HCT116 (cell line): ENCODE measurements around the gene MEAK7. TPM values are rescaled to one million over a fixed set of nuclear protein-coding genes. Genes with fewer than 3 reads are reported as not detected.

Source experiments
- ATAC-seq: fragments of 200-7000 bp; cut with Tn5 transposase; 2 replicates; pipeline ENCODE4 v1.9.1; 2020; ENCODE audit warnings: mild to moderate bottlenecking, moderate library complexity
- BruUV-seq: library from RNA; stranded (reverse); fragments of 400-500 nt; replicated peaks from 2 replicates; lab custom pipeline; 2021; lab: Mats Ljungman, UMichigan
- CTCF ChIA-PET: fragments of 300-600 bp; sonication (Branson Sonifier 250); formaldehyde crosslinking; loops from one replicate; lab custom pipeline; 2021; ENCODE audit warnings: antibody characterized with exemption; lab: Charles Lee
- POLR2A ChIA-PET: fragments of 300-600, 350-600 bp; sonication (Branson Sonifier 250); formaldehyde crosslinking; loops from one replicate; lab custom pipeline; 2021; ENCODE audit warnings: antibody characterized with exemption; lab: Charles Lee
- RAD21 ChIA-PET, 2 experiments: fragments of 300-600 bp; sonication (Branson Sonifier 250); formaldehyde crosslinking; loops; one replicate each; lab custom pipeline; 2023; ENCODE audit warnings: low total read pairs in 2 of 2; ENCODE audit not compliant: uncharacterized antibody in 2 of 2, unreplicated experiment in 2 of 2, low non-redundant PET in 1 of 2; lab: Charles Lee
- DNase-seq: peaks from one replicate; pipeline ENCODE4 v3.0.0-alpha.2; 2010; ENCODE audit warnings: low read depth, low spot score
- H2AFZ ChIP-seq: fragments of 200-600 bp; shearing (Covaris generic), sonication (generic); 2 replicates; pipeline ENCODE4 v1.6.1; 2017; ENCODE audit warnings: low read depth, mixed run types, mixed read lengths, antibody characterized with exemption, low read length; ENCODE audit not compliant: poor library complexity, severe bottlenecking
- H3K27ac ChIP-seq: 2 replicates; pipeline ENCODE4 v1.5.1; 2012; ENCODE audit warnings: low read depth, low read length
- H3K27me3 ChIP-seq: fragments of 200-600 bp; sonication (generic); 2 replicates; pipeline ENCODE4 v1.6.1; 2016; ENCODE audit warnings: mixed run types, low read length, mixed read lengths; ENCODE audit not compliant: insufficient read depth
- H3K36me3 ChIP-seq, 2 experiments: fragments of 200-500 bp in 1 of 2; fragments of 200-600 bp in 1 of 2; sonication (Bioruptor generic) in 1 of 2; sonication (generic) in 1 of 2; 2 replicates each; pipeline versions ENCODE4 v1.5.1 to v1.6.1; 2014 to 2016; ENCODE audit warnings: low read length in 2 of 2, inconsistent platforms in 1 of 2, mixed read lengths in 1 of 2, mixed run types in 1 of 2; ENCODE audit not compliant: insufficient read depth in 2 of 2, control insufficient read depth in 1 of 2
- H3K4me1 ChIP-seq, 2 experiments: fragments of 200-600 bp in 1 of 2; sonication (generic) in 1 of 2; 2 replicates each; pipeline versions ENCODE4 v1.5.1 to v1.6.1; 2012 to 2017; ENCODE audit warnings: low read length in 2 of 2, inconsistent platforms in 1 of 2, mild to moderate bottlenecking in 1 of 2, mixed read lengths in 1 of 2, mixed run types in 1 of 2, moderate library complexity in 1 of 2; ENCODE audit not compliant: insufficient read depth in 2 of 2, control insufficient read depth in 1 of 2
- H3K4me2 ChIP-seq: fragments of 200-600 bp; sonication (generic); 2 replicates; pipeline ENCODE4 v1.6.1; 2017; ENCODE audit warnings: mixed run types, low read length, mixed read lengths
- H3K4me3 ChIP-seq, 2 experiments: fragments of 200-600 bp in 1 of 2; sonication (generic) in 1 of 2; replicated peaks in 1 of 2; 2 replicates each; pipeline ENCODE4 v1.5.1; 2011 to 2016; ENCODE audit warnings: low read length in 2 of 2, control low read depth in 1 of 2, low read depth in 1 of 2, mild to moderate bottlenecking in 1 of 2, mixed read lengths in 1 of 2, mixed run types in 1 of 2
- H3K79me2 ChIP-seq: fragments of 200-600 bp; sonication (generic); 2 replicates; pipeline ENCODE4 v1.6.1; 2017; ENCODE audit warnings: mild to moderate bottlenecking, mixed run types, low read length, moderate library complexity, mixed read lengths; ENCODE audit not compliant: insufficient read depth
- H3K9ac ChIP-seq: fragments of 200-600 bp; sonication (generic); 2 replicates; pipeline ENCODE4 v1.6.1; 2016; ENCODE audit warnings: low read length, mixed read lengths
- H3K9me2 ChIP-seq: fragments of 200-600 bp; sonication (generic), shearing (Covaris generic); 2 replicates; pipeline ENCODE4 v1.6.1; 2017; ENCODE audit warnings: mixed run types, mild to moderate bottlenecking, moderate library complexity; ENCODE audit not compliant: insufficient read depth
- H3K9me3 ChIP-seq, 2 experiments: fragments of 200-500 bp in 1 of 2; fragments of 200-600 bp in 1 of 2; sonication (Bioruptor generic) in 1 of 2; sonication (generic) in 1 of 2; 2 replicates each; pipeline ENCODE4 v1.6.1; 2014 to 2017; ENCODE audit warnings: low read length in 2 of 2, mixed read lengths in 2 of 2, inconsistent platforms in 1 of 2, low read depth in 1 of 2, mild to moderate bottlenecking in 1 of 2, mixed run types in 1 of 2, moderate library complexity in 1 of 2; ENCODE audit not compliant: control insufficient read depth in 1 of 2, insufficient read depth in 1 of 2
- H4K20me1 ChIP-seq: fragments of 200-600 bp; sonication (generic), shearing (Covaris generic); 2 replicates; pipeline ENCODE4 v1.6.1; 2017; ENCODE audit warnings: mixed run types, mild to moderate bottlenecking, moderate library complexity; ENCODE audit not compliant: insufficient read depth
- ATF3 ChIP-seq: IDR thresholded peaks from 2 replicates; pipeline ENCODE4 v1.6.1; 2012
- CEBPB ChIP-seq: IDR thresholded peaks from 2 replicates; pipeline ENCODE4 v1.6.1; 2012; ENCODE audit warnings: low read depth
- CTCF ChIP-seq, 3 experiments: fragments of 200-600 bp in 1 of 3; sonication (generic) in 1 of 3; IDR thresholded peaks in 2 of 3; conservative IDR thresholded peaks in 1 of 3; 2 replicates each; pipeline ENCODE4 v1.5.1; 2012 to 2017; ENCODE audit warnings: low read depth in 2 of 3, low read length in 2 of 3, antibody characterized with exemption in 1 of 3, borderline replicate concordance in 1 of 3, control low read depth in 1 of 3, mild to moderate bottlenecking in 1 of 3, mixed read lengths in 1 of 3, mixed run types in 1 of 3, moderate library complexity in 1 of 3; ENCODE audit not compliant: insufficient read depth in 1 of 3
- EZH2 ChIP-seq: fragments of 200-600 bp; sonication (generic); IDR thresholded peaks from 2 replicates; pipeline ENCODE4 v1.6.1; 2017; ENCODE audit warnings: antibody characterized with exemption, mixed run types
- EZH2phosphoT487 ChIP-seq: fragments of 200-600 bp; IDR thresholded peaks from 2 replicates; pipeline ENCODE4 v1.6.1; 2018; ENCODE audit warnings: antibody characterized with exemption, borderline replicate concordance
- FOSL1 ChIP-seq: IDR thresholded peaks from 2 replicates; pipeline ENCODE4 v1.6.1; 2012; ENCODE audit warnings: low read depth
- JUND ChIP-seq: IDR thresholded peaks from 2 replicates; pipeline ENCODE4 v1.6.1; 2012
- POLR2AphosphoS5 ChIP-seq: IDR thresholded peaks from 2 replicates; pipeline ENCODE4 v1.6.1; 2011; ENCODE audit warnings: mild to moderate bottlenecking, low read depth, low read length, moderate library complexity
- RAD21 ChIP-seq: IDR thresholded peaks from 2 replicates; pipeline ENCODE4 v1.6.1; 2012; ENCODE audit warnings: low read depth, mild to moderate bottlenecking
- REST ChIP-seq: IDR thresholded peaks from 2 replicates; pipeline ENCODE4 v1.6.1; 2012; ENCODE audit warnings: low read depth
- SIN3A ChIP-seq: IDR thresholded peaks from 2 replicates; pipeline ENCODE4 v1.6.1; 2012; ENCODE audit warnings: low read depth
- SP1 ChIP-seq: IDR thresholded peaks from 2 replicates; pipeline ENCODE4 v1.6.1; 2012; ENCODE audit warnings: low read depth
- SRF ChIP-seq: IDR thresholded peaks from 2 replicates; pipeline ENCODE4 v1.6.1; 2012; ENCODE audit warnings: low read depth
- YY1 ChIP-seq: IDR thresholded peaks from 2 replicates; pipeline ENCODE4 v1.6.1; 2011; ENCODE audit warnings: low read length, low read depth, moderate library complexity, mild to moderate bottlenecking; ENCODE audit not compliant: insufficient replicate concordance; ENCODE audit errors: extremely low read depth
- ZFX ChIP-seq: fragments of 450-650 bp; IDR thresholded peaks from 2 replicates; pipeline ENCODE4 v1.6.1; 2017
- intact Hi-C: fragments of 100-400 bp; cut with micrococcal nuclease; formaldehyde crosslinking; loops from 2 replicates; pipeline ENCODE4 v1.10.0; 2022
- total RNA-seq: library from RNA; stranded (reverse); gene quantifications from one replicate; pipeline ENCODE4 v1.2.1, GENCODE V29; 2021; ENCODE audit not compliant: unreplicated experiment

Gene MEAK7
- total RNA-seq, 1 experiment from 2014 or later, result 32.2 TPM

- peaks cover 17 to 33% of the 10 kb centered on the region in 2 experiments for H3K36me3 ChIP-seq
- intact Hi-C loops, result loop anchor here (10.0 kb wide), 1 partner anchor 546 kb away; the partner anchor contains the start of gene OSGIN1
- peak overlapping the region; percentile 73 for H3K27ac ChIP-seq
- no peaks in the 10 kb centered on the region for H3K9me2 ChIP-seq
- ATAC-seq (no peak), DNase-seq (no peak)
- no peaks in the 10 kb centered on the region for H4K20me1 ChIP-seq
- peak overlapping the region; percentile 93 for H3K9ac ChIP-seq
- ChIA-PET RAD21 (interaction anchor here in 1 of 2 experiments (0.6 kb wide), 1 partner anchor 223 kb away, joined by 4 read pairs; no protein-coding TSS in a partner anchor), CTCF (no interaction called here), POLR2A (no interaction called here)
- peaks cover 34% of the 10 kb centered on the region for H3K79me2 ChIP-seq
- TF ChIP-seq SIN3A (no peak), FOSL1 (no peak), JUND (no peak), ZFX (0 out of 2 replicates have a peak, but pooled peaks have one; percentile 4)
- H3K27me3 ChIP-seq, result no peaks in the 10 kb centered on the region
- TSS peak; percentile 0 for BruUV-seq
- peak overlapping the region in 1 of 2 experiments; percentile 29; a peak in 2 of 4 replicates for H3K4me3 ChIP-seq
- H3K4me1 ChIP-seq, result peaks cover 55 to 66% of the 10 kb centered on the region in 2 experiments
- H3K4me2 ChIP-seq, result peak overlapping the region; percentile 95
- no peaks in the 10 kb centered on the region for H3K9me3 ChIP-seq
- no peak overlapping the region for H2AFZ ChIP-seq
Observed at GRCh38 chr16:84500531-84500930, 3.9 kb downstream of the MEAK7 start.

- Histone ChIP-seq H2AFZ (no peak overlapping the region), H3K36me3 (peaks cover 20 to 36% of the 10 kb centered on the region in 2 experiments), H3K79me2 (peaks cover 34% of the 10 kb centered on the region), H3K27ac (no peak overlapping the region), H3K27me3 (no peaks in the 10 kb centered on the region), H3K9me2 (no peaks in the 10 kb centered on the region), H4K20me1 (no peaks in the 10 kb centered on the region), H3K4me1 (peaks cover 50 to 58% of the 10 kb centered on the region in 2 experiments), H3K9ac (peak overlapping the region; percentile 93), H3K4me3 (peak overlapping the region in 1 of 2 experiments; percentile 29; a peak in 2 of 4 replicates), H3K4me2 (peak overlapping the region; percentile 95), H3K9me3 (no peaks in the 10 kb centered on the region)
- BruUV-seq, result no TSS peak
- TF ChIP-seq FOSL1, result no peak
- no peak for TF ChIP-seq SRF
- no peak for TF ChIP-seq EZH2
- TF ChIP-seq CTCF (IDR thresholded peaks at IDR 0.05 in 2 of 3, conservative IDR thresholded peaks at IDR 0.05 in 1 of 3; ENCODE audit: borderline replicate concordance in 1 of 3, insufficient read depth in 1 of 3, low read depth in 2 of 3, low read length in 2 of 3), result no peak
- TF ChIP-seq ATF3, result no peak
- TF ChIP-seq YY1, result no peak
- no peak for TF ChIP-seq ZFX
- TF ChIP-seq CEBPB, result no peak
- no peak for TF ChIP-seq REST
- TF ChIP-seq POLR2AphosphoS5, result no peak
- TF ChIP-seq SP1, result no peak
- TF ChIP-seq RAD21, result no peak
- no peak for TF ChIP-seq EZH2phosphoT487
- DNase-seq (no peak), ATAC-seq (no peak)
- intact Hi-C loops, result loop anchor here (10.0 kb wide), 1 partner anchor 545 kb away; the partner anchor contains the start of gene OSGIN1
- ChIA-PET POLR2A (no interaction called here), RAD21 (no interaction called here), CTCF (no interaction called here)
Observed at GRCh38 chr16:84499638-84500037, 4.8 kb downstream of the MEAK7 start.
